ENCODE results near the gene NLRP11.

DNA sequence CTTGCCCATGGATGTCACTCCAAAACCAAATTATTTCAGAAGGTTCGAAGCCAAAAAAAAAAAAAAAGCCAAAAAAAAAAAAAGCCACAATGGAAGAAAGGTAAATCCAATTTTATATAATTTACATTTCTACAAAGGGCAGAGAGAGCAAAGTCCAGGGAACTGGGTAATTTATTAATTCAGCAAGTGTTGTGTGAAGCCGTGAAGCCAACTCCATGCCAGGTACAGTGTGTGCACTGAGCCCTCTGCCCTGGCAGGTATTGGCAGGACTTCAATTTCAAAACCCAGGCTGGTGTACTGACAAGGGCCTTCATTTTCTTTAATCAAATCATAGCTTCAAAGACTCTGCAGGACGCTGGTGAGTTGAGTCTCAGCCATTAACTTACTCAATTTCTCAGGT is 78.4 kb downstream of the NLRP11 start:
- TF ChIP-seq SUZ12 (IDR thresholded peaks at IDR 0.05), result no peak
- TF ChIP-seq ELF4 (IDR thresholded peaks at IDR 0.05), result no peak
- no peak for TF ChIP-seq FOXM1 (IDR thresholded peaks at IDR 0.05; ENCODE audit: borderline replicate concordance)
- no peak for TF ChIP-seq FOXA1 (IDR thresholded peaks at IDR 0.05)
- no peak for TF ChIP-seq NFRKB (IDR thresholded peaks at IDR 0.05)
- TF ChIP-seq PKNOX1 (IDR thresholded peaks at IDR 0.05), result no peak
- TF ChIP-seq BHLHE40 (IDR thresholded peaks at IDR 0.05; ENCODE audit: borderline replicate concordance), result no peak
- no peak for TF ChIP-seq ZNF384 (IDR thresholded peaks at IDR 0.05)
- no peak for TF ChIP-seq HDGF (IDR thresholded peaks at IDR 0.05; ENCODE audit: borderline replicate concordance)
- TF ChIP-seq FOXK2 (IDR thresholded peaks at IDR 0.05), result no peak
- no peak for TF ChIP-seq ARNT (IDR thresholded peaks at IDR 0.05)
- no peak for TF ChIP-seq SP1 (IDR thresholded peaks at IDR 0.05)
- TF ChIP-seq TARDBP (IDR thresholded peaks at IDR 0.05), result no peak
- no peak for TF ChIP-seq LEF1 (IDR thresholded peaks at IDR 0.05; ENCODE audit: borderline replicate concordance)

Data from HEK293T (cell line).